22Rv1 (cell line): ENCODE data around the gene OSCAR.

Experiments
- CTCF ChIP-seq: fragments of 450-650 bp; IDR thresholded peaks from 2 replicates; pipeline ENCODE4 v1.5.1; 2017; ENCODE audit warnings: mild to moderate bottlenecking
- ZFX ChIP-seq: fragments of 450-650 bp; IDR thresholded peaks from 2 replicates; pipeline ENCODE4 v1.6.1; 2017; ENCODE audit warnings: antibody characterized with exemption, borderline replicate concordance

GRCh38 chr19:54099190-54099902 is 1.3 kb downstream of the OSCAR start:
- TF ChIP-seq CTCF (no peak), ZFX (no peak)
